Stimulated activated CD8-positive, alpha-beta memory T cell treated with anti-CD3 and anti-CD28 coated beads, Interleukin-4, amount 100 ng/mL, for 24 hours (primary cell): ENCODE data around the gene HEPACAM.

Experiments
- DNase-seq: peaks from one replicate; pipeline ENCODE4 v3.0.0-alpha.2; 2020; ENCODE audit warnings: low read depth

HEPACAM gene

DNA sequence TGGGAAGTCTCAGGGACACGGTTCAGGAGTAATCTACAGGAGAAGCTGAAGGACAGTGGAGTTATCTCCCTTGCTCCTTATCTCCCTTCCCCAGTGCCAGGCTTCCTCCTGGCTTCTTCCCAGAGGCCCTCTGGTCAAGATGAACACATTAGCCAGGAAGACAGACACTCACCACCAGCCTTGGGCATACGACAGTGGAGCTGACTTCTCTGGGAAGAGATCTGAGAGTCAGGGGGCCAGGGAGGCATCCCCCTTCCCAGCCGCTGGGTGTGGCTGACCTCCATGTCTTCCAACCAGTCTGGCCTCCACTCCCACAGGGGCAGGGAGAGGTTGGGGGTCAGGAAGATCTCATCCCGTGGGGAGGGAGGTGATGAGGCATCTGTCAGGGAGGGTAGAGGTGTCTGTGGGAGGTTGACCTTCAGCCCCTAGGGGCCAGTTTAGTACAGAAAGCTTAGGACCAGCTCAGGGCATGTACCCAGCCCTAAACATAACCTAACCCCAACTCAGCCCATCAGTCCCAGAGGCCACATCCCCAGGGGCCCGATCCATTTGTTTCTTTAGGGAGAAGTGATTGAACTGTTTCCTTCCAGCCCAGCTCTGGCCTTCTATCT lies 50.9 kb downstream of the HEPACAM start:
- no peak for DNase-seq

DNA sequence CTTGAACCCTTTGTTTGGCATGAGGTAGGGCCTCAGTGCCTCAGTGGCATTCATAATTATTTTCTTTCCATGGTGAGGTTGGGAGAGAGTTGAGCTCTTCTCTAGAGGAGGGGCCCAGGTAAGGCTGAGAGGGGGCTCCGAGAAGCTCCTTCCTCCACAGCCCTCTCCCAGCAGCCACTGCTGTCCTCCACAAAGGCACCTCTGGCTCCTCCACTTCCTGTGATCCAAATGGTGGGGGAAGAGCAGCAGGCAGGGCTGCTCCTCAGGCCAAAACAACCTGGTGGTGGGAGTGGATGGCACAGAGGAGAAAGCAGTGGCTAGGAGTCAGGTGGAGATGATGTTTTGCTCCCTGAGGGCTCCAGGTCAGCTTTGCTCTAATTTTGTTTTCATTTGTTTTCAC lies 51.5 kb downstream of the HEPACAM start:
- no peak for DNase-seq

DNA sequence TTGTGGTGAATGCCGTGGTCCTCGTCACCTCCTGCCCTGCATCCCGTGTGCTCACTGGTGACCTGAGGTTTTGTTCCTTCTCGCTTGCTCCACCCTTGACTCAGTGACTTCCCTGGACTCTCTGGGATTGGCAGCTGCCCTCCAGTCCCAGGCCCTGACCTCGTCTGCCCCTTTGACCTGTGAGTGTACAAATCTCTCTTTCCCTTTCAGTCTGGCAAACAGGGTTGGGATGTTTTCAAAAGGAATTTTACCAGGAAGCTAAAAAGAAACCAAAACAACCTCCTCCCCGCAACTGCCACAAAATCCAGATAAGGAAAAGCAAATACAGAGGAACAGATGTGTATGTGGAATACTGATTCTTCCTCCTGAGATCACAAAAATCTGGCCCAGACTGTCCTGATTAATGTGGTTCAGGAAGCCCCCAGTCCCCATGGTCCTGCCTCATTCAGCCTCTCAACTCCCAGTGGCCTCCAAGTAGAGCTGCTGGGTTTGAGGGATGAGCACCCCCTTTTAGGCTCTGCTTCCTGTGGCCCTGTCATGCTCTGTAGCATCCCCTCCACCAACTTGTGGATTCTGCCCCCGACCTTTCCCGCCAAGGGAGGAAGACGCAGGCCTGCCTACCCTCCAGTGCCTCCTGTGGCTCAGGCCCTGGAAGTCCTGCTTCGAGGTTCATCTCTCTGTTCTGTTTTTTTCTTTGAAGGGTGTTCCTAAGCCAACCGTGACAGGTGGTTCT lies 53.3 kb downstream of the HEPACAM start:
- DNase-seq = no peak

DNA sequence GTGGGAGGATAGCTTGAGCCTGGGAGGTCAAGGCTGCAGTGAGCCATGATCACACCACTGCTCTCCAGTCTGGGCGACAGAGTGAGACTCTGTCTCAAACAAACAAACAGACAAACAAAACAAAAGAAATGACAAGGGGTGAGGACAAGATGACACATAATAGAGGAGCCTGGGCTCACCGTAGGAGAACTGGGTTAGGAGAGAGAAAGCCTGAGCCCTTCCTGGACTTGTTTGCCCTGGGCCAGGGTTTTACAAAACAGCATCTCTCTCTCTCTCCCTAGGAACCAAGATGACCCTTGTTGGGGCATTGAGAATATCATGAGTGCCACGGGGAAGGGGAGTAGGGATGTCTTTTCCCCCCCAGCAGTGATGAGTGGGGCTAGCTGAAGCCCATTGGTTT lies 54.9 kb downstream of the HEPACAM start:
- DNase-seq = no peak

DNA sequence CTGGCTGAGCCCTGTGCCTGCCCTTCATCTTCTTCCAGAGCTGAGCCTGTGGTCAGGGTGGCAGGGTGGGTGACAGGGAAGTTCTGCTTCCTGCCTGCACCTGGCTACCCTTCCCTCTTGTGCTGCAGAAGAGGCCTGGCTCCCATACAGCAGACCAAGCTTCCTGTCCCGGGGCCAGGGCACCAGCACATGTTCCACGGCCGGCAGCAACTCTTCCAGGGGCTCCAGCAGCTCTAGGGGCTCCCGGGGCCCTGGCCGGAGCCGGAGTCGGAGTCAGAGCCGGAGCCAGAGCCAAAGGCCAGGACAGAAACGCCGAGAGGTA lies 55.6 kb downstream of the HEPACAM start:
- no peak for DNase-seq

DNA sequence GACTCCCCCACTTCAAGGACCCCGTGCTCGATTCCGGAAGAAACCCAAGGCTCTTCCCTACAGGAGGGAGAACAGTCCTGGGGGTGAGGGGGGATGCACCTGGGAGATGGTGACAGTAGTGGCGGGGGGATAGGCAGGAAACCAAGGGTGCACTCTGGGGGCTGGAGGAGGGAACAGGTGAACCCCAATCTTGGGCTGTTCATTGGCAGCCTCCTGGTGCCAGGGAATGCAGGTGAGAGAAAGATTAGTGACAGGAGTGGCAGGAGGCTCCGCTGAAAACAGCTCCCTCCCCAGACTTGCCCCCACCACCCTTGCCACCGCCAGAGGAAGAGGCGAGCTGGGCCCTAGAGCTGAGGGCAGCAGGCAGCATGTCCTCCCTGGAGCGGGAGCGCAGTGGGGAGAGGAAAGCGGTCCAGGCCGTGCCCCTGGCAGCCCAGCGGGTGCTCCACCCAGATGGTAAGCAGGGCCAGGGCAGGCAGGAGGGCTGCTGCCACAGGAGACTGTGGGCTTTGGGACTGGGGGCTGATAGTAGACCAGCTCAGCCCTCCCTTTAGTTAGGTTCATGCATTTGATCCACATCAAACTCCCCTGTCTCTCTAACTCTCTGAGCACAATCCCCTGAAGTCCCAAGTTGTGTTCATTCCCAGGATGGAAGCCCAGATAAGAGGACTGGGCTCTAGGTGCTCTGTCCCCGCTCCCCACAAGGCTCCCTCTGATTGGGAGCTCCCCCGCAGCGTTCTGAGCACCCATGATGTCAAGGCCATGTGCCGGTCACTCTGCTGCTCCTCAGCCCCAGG lies 56.2 kb downstream of the HEPACAM start:
- DNase-seq = no peak

DNA sequence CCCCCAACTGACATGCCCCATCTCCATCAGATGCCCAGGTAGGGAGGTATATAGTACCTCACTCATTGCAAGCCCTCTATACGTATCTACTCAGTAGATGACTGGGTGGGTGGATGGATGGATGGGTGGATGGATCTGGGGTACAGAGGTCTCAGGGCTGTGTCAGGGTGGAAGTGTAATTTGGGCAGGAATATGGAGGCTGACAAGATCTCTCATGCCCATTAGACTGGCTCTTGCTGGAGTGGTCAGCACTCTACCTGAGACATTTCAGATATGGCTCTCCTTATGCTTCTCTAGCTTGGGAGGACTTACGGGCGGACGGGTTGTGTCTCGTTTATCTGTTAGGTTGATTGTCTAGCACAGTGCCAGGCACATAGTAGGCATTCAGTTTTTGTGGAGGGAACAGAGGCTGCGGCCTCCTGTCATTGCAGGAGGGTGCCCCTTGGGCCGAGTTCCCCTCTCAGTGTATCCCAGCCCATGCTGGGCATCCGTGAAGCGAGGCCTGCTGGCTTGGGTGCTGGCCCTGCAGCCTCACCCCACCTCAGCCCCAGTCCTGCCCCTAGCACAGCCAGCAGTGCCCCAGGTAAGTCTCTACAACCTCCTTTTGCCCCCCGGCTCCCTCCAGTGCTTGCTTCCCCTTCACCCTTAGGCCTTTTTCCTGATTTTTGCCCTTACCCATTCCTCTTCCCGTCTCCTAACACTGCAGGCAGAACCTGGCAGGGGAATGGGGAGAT lies 56.9 kb downstream of the HEPACAM start:
- DNase-seq = no peak

DNA sequence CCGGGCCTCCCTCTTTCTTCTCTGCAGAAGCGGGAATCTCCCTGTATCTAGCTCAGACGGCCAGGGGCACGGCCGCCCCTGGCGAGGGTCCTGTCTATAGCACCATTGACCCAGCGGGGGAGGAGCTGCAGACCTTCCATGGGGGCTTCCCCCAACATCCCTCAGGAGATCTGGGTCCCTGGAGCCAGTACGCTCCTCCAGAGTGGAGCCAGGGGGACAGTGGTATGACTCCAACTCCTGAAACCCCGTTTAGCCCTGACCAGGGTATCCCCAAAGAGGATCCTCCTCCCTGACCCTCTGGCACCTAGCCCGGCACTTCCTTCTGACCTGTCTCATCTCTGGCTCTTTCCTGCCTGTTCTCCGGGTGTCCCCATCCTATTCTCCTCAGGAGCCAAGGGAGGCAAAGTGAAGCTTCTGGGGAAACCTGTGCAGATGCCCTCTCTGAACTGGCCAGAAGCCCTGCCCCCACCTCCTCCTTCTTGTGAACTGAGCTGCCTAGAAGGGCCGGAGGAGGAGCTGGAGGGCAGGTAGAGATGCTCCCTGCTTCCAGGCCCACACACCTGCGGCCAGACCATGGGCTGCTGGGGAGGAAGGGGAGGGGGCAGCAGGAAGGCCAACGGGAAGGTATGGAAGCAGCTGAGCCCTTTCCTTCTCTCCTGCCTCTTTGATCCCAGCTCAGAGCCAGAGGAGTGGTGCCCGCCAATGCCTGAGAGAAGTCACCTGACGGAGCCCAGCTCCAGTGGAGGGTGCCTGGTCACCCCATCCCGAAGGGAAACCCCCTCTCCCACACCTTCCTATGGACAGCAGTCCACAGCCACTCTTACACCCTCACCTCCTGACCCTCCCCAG lies 57.7 kb downstream of the HEPACAM start:
- no peak for DNase-seq

DNA sequence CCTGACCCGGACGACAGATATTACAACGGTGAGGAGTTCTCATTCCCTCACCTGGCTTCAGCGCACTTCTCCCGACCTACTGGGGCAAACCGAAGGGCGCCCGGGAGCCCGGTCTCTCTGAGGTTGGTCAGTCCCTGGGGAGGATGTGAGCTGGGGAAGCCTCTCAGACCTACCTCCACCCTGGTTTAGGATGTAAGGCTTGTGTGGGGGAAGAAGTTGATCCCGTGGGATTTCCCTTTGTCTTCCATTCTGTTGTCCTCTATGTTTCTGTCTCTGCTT lies 58.3 kb downstream of the HEPACAM start:
- DNase-seq = no peak

DNA sequence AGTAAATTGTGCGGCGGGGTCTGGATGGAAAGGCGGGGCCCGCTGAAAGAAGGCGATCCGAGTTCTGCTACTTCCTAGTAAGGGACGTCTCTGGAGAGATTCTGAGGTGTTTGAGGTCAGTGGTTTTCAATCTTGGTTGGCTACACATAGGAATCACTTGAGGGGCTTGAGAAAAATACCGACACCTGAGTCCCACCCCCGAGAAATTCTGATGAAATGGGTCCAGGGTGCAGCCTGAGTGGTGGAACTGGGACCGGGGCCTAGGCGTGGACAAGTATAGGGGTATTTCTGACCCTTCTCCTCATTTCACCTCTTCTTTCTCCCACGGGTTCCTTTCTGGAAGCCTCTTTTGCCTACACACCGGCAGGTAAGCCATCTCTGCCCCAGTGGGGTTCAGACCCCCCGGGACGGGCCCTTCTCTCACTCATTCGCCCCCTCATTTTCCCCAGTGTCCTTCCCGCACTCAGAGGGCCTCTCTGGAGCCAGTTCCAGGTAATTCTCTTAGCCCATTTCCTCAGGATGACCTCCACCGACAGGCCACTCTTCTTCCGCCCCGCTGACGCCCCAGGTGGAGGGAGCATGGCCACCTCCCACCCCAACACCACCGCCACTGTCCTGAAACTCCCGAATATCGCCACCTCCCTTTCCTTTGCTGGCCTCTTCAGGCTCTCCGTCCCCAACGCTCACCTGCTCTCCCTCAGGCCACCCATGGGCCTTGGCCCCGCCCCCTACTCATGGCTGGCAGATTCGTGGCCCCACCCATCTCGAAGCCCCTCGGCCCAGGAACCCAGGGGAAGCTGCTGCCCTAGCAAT lies 58.8 kb downstream of the HEPACAM start:
- DNase-seq = no peak

DNA sequence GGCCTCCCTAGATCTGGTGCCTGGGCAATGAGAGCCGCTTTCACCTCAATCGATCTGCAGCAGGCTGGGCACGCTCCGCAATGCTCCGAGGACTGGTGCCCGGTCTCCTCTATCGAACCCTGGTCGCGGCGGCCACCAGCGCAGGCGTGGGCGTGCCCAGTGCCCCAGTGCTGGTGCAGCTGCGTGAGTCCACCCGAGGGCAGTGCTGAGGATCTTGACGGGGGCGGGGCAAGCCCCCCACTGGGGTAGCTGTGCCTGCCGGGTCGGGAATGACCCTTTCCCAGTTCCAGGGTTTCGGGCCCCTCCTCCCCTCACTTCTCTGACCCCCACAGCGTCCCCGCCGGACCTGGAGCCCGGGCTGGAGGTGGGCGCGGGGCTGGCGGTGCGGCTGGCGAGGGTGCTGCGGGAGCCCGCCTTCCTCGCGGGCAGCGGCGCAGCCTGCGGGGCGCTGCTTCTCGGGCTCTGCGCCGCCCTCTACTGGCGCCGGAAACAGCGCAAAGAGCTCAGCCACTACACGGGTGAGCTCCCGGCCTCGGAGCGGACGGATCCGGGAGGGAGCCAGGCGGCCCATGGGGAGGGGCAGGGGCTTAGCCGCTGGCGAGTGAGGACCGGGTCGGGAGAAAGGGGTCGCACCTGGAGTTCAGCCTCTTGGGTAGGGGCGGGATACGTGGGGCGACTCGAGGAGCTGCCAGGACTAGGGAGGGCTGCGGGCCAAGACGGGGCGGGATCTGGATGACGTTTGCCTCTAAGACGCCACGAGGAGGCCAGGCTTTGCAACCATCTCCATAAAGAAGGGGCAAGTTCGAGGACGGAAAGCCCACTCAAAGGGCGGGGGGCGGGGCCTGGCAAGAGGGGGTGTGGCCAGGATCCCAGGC lies 59.7 kb downstream of the HEPACAM start:
- DNase-seq = peak; percentile 68

DNA sequence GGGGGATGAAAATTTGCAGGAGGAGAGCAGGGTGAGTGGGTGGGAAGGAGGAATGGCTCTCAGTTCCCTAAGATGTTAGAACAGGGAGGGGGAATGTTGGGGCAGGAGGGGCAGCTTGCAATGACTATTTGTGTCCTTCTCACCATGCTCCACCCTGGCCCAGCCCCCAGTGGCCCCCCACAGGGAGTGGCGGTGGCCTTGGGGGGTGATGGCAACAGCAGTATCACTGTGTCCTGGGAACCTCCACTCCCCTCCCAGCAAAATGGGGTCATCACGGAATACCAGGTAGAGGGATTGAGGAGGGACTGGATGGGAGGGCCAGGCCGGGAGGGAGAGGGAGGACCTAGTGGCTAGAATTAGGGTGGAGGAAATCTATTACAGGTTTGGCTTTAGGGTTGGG lies 60.4 kb downstream of the HEPACAM start:
- DNase-seq = no peak

DNA sequence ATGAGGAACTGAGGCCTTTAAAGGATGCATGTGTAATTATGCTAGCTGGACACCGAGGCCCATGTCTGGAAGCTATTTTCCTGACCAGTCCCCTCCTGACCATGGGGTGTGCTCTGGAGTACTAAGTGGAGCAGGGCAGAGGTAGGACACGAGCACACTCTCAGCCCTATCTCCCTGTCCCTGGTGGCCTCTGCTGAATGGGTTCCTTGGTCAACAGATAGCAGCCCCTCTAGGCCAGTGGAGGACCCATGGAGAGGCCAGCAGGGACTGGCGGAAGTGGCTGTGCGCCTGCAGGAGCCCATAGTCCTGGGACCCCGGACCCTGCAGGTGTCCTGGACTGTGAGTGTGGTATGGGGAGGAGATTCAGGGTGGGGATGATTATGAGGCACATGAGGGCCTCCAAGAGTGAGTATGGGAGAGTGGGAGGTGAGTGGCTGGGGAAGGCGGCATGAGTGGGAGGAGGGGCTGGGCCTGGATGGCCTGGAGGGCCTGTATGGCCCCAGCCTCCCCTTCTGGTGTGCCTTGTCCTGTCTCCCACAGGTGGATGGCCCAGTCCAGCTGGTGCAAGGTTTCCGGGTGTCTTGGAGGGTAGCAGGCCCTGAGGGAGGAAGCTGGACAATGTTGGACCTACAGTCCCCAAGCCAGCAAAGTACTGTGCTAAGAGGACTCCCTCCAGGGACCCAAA lies 61.1 kb downstream of the HEPACAM start:
- no peak for DNase-seq

DNA sequence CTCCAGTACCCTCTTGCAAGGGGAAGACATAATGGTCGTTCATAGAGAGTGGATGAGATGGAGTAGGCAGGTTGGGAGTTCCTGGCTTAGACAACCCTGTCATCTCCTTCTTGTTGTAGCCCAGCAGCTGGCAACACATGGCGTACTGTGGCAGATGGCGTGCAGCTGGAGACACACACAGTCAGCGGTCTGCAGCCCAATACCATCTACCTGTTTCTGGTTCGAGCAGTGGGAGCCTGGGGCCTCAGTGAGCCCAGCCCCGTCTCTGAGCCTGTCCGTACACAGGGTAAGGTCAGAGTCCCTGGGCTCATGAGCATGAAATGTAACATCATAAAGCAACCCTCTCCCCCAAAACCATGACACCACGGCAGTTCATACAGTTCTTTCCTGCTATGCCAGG lies 61.9 kb downstream of the HEPACAM start:
- DNase-seq = no peak

DNA sequence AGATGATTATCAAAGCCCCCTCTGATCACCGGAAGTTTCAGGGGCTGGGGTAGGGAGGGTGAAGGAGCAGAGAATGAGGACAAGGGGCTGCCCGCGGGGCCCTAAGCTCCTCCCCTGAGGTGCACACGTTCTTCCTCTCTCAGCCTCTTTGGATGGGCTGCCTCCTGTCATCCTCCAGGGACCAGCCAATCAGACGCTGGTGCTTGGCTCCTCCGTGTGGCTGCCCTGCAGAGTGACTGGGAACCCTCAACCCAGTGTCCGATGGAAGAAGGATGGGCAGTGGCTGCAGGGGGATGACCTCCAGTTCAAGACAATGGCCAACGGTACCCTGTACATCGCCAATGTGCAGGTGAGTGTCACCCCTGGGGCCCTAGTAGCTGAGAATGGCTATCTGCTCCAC lies 63.1 kb downstream of the HEPACAM start:
- no peak for DNase-seq

DNA sequence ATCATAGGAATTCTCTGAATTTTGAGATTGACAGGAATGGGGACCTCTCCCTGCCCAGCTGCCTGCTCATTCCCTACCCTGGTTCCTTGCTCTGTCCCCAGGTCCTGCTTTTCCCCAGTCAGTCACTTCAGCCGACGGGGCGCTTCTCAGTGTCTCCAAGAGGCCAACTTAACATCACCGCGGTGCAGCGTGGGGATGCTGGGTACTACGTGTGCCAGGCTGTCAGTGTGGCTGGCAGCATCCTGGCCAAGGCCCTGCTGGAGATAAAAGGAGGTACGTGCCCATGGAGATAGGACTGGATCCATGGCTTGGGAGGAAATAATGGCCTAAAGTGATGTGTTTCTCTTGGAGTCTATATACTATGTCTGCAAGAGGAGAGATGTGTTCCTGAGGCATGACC lies 63.6 kb downstream of the HEPACAM start:
- DNase-seq = no peak

DNA sequence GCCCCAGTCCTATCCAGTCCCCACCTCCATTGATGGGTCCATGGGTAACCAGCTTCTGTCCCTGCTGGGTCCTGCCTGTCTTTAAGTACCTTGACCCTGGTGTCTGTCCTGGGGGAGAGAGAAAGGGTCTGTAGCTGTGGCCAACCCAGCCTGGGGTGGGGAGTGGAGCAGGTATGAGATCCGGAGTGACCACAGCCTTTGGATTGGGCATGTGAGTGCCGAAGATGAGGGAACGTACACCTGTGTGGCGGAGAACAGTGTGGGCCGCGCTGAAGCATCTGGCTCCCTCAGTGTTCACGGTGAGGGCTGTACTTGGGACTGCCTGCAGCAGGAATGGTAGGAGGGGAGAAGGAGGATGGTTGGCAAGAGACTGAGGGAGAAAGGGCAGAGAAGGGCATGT lies 65.4 kb downstream of the HEPACAM start:
- DNase-seq = no peak

DNA sequence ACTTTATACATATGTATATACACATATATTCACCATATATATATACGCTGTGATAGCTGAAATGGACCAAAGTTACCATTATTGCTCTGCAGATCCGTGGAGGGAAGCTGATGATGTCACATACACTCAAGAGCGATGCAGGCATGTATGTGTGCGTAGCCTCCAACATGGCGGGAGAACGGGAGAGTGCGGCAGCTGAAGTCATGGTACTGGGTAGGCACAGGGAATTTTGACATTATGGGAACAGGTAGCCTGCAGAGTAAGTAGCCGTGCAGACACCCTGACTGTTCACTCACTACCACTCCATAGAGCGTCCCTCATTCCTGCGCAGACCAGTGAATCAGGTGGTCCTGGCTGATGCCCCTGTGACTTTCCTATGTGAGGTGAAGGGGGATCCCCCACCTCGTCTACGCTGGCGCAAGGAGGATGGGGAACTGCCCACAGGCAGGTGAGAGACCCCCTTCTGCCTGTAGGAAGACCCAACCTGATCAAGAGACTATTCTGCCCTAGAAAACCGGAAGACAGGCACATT lies 65.9 kb downstream of the HEPACAM start:
- no peak for DNase-seq

DNA sequence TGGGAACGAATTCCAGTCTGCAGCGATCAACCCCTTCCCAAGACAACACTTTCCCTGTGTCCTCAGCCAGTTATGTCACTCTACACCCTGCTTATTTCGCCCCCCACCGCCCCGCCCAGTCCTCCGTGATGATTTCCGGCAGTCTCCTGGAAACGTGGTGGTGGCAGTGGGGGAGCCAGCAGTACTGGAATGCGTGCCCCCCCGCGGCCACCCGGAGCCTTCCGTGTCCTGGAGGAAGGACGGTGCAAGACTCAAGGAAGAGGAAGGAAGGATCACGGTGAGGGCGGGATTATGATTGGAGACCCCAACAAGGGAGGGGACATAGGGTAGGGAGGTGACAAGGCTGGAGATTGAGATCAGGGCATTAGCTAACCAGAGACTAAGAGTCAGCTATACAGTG lies 66.5 kb downstream of the HEPACAM start:
- DNase-seq = no peak
